HepG2 (cell line): ENCODE results near the gene STAP2. TPM values are rescaled to one million over a fixed set of nuclear protein-coding genes. Genes with fewer than 3 reads are reported as not detected.
A peak's percentile ranks its signal among the peaks of the same experiment; 100 is the strongest.

Experiments
- ATAC-seq: fragments of 200-7000 bp; cut with Tn5 transposase; 3 replicates; pipeline ENCODE4 v1.9.1; 2020; ENCODE audit warnings: mild to moderate bottlenecking, moderate library complexity
- BruUV-seq: library from RNA; stranded (reverse); fragments of 400-500 nt; replicated peaks from 2 replicates; lab custom pipeline; 2021; lab: Mats Ljungman, UMichigan
- CTCF ChIA-PET: fragments of 300-600 bp; formaldehyde crosslinking; extraction: SDS; loops from one replicate; lab custom pipeline; 2021; ENCODE audit warnings: low total read pairs, inconsistent platforms, low intra/inter-chr PET ratio; lab: Yijun Ruan, JAX
- POLR2A ChIA-PET: fragments of 350-600 bp; sonication (Branson Sonifier 250); formaldehyde crosslinking; loops from one replicate; lab custom pipeline; 2020; ENCODE audit warnings: antibody characterized with exemption, inconsistent platforms; lab: Yijun Ruan, JAX
- DNase-seq: peaks from one replicate; pipeline ENCODE4 v3.0.0-alpha.2; 2015; ENCODE audit warnings: low spot score
- FAIRE-seq: peaks from 3 replicates; lab custom pipeline; 2011; peaks lifted over from hg19 to GRCh38; lab: Jason Lieb, UNC
- H2AFZ ChIP-seq: one replicate; pipeline ENCODE4 v1.6.1; 2011; ENCODE audit warnings: low read length, inconsistent platforms
- H3K27ac ChIP-seq: fragments of 300-600 bp; 3 replicates; pipeline ENCODE4 v1.8.0; 2011; ENCODE audit warnings: mixed run types, mild to moderate bottlenecking, mixed read lengths, low read length, inconsistent platforms; ENCODE audit not compliant: insufficient read depth; ENCODE audit errors: extremely low read length
- H3K27me3 ChIP-seq, 2 experiments: fragments of 200-600 bp in 1 of 2; 2 replicates in 1 of 2; 3 replicates in 1 of 2; pipeline versions ENCODE4 v1.6.0 to v1.8.0; 2011; ENCODE audit warnings: low read length in 2 of 2, mild to moderate bottlenecking in 2 of 2, moderate library complexity in 2 of 2, inconsistent platforms in 1 of 2; ENCODE audit not compliant: insufficient read depth in 2 of 2, control insufficient read depth in 1 of 2
- H3K36me3 ChIP-seq, 2 experiments: fragments of 200-600 bp in 1 of 2; replicated peaks in 1 of 2; 2 replicates in 1 of 2; 3 replicates in 1 of 2; pipeline versions ENCODE4 v1.5.1 to v1.8.0; 2011; ENCODE audit warnings: low read length in 2 of 2, inconsistent platforms in 1 of 2; ENCODE audit not compliant: insufficient read depth in 2 of 2, control insufficient read depth in 1 of 2
- H3K4me1 ChIP-seq: 2 replicates; pipeline ENCODE4 v1.5.1; 2012; ENCODE audit warnings: low read length, inconsistent platforms; ENCODE audit not compliant: insufficient read depth
- H3K4me2 ChIP-seq: 2 replicates; pipeline ENCODE4 v1.6.0; 2011; ENCODE audit warnings: low read depth, low read length, inconsistent platforms
- H3K4me3 ChIP-seq, 3 experiments: fragments of 200-600 bp in 1 of 3; sonication (generic), shearing (Covaris generic) in 1 of 3; replicated peaks in 1 of 3; 2 replicates each; pipeline ENCODE4 v1.5.1; 2011 to 2016; ENCODE audit warnings: low read length in 3 of 3, inconsistent platforms in 2 of 3, low read depth in 2 of 3, mild to moderate bottlenecking in 2 of 3, control low read depth in 1 of 3, mixed read lengths in 1 of 3; ENCODE audit not compliant: insufficient read depth in 1 of 3
- H3K79me2 ChIP-seq: one replicate; pipeline ENCODE4 v1.6.1; 2011; ENCODE audit warnings: low read length, inconsistent platforms; ENCODE audit not compliant: insufficient read depth
- H3K9ac ChIP-seq: 2 replicates; pipeline ENCODE4 v1.6.0; 2011; ENCODE audit warnings: mild to moderate bottlenecking, low read depth, low read length, inconsistent platforms; ENCODE audit not compliant: insufficient read depth
- H3K9me3 ChIP-seq: 2 replicates; pipeline ENCODE4 v1.5.1; 2012; ENCODE audit warnings: mild to moderate bottlenecking, low read length
- H4K20me1 ChIP-seq: 2 replicates; pipeline ENCODE4 v1.6.0; 2011; ENCODE audit warnings: inconsistent platforms, mild to moderate bottlenecking, low read length, moderate library complexity; ENCODE audit not compliant: insufficient read depth
- CBX1 ChIP-seq: IDR thresholded peaks from one replicate; pipeline ENCODE4 v1.6.1; 2016; ENCODE audit warnings: antibody characterized with exemption, low read depth
- FIP1L1 ChIP-seq: fragments of 200-400 bp; formaldehyde crosslinking; IDR thresholded peaks from 2 replicates; pipeline ENCODE4 v1.6.1; 2018; ENCODE audit warnings: low read depth, mild to moderate bottlenecking, low read length, moderate library complexity, borderline replicate concordance; ENCODE audit not compliant: insufficient read depth
- HNF1A ChIP-seq, 2 experiments: sonication (generic) in 1 of 2; formaldehyde crosslinking in 1 of 2; IDR thresholded peaks; 2 replicates each; pipeline versions ENCODE4 v1.4.0 to v1.6.1; 2016 to 2020; ENCODE audit warnings: borderline replicate concordance in 1 of 2, low read depth in 1 of 2, mild to moderate bottlenecking in 1 of 2, missing genetic modification reagents in 1 of 2
- JARID2 ChIP-seq: sonication (generic); formaldehyde crosslinking; IDR thresholded peaks from 2 replicates; pipeline ENCODE4 v1.8.1; 2023; ENCODE audit warnings: missing genetic modification reagents, inconsistent platforms; ENCODE audit not compliant: insufficient replicate concordance
- MBNL3 ChIP-seq: fragments of 250-450 bp; sonication (Bioruptor Pico); conservative IDR thresholded peaks from 2 replicates; pipeline ENCODE4 v1.8.0; 2022; ENCODE audit warnings: mild to moderate bottlenecking, inconsistent platforms
- NFIB ChIP-seq: sonication (generic); formaldehyde crosslinking; IDR thresholded peaks from 2 replicates; pipeline ENCODE4 v1.9.0; 2021; ENCODE audit warnings: missing genetic modification reagents, mild to moderate bottlenecking, borderline replicate concordance
- PRPF4 ChIP-seq: fragments of 200-400 bp; formaldehyde crosslinking; IDR thresholded peaks from 2 replicates; pipeline ENCODE4 v1.6.1; 2016; ENCODE audit warnings: low read length, low read depth; ENCODE audit not compliant: poor library complexity, severe bottlenecking
- RNF219 ChIP-seq: sonication (generic); formaldehyde crosslinking; IDR thresholded peaks from 2 replicates; pipeline ENCODE4 v1.5.0; 2020; ENCODE audit warnings: mild to moderate bottlenecking, missing genetic modification reagents
- SKI ChIP-seq: fragments of 450-650 bp; IDR thresholded peaks from one replicate; pipeline ENCODE4 v1.6.1; 2018; ENCODE audit warnings: mild to moderate bottlenecking; ENCODE audit not compliant: partially characterized antibody
- ZBTB3 ChIP-seq: sonication (generic); formaldehyde crosslinking; IDR thresholded peaks from 2 replicates; pipeline ENCODE4 v1.4.0; 2020; ENCODE audit warnings: low read depth, mild to moderate bottlenecking, moderate library complexity, missing genetic modification reagents, borderline replicate concordance
- ZBTB38 ChIP-seq: sonication (generic); formaldehyde crosslinking; IDR thresholded peaks from 2 replicates; pipeline ENCODE4 v1.5.1; 2020; ENCODE audit warnings: mild to moderate bottlenecking, missing genetic modification reagents
- ZFP37 ChIP-seq: sonication (generic); formaldehyde crosslinking; IDR thresholded peaks from 2 replicates; pipeline ENCODE4 v1.4.0; 2020; ENCODE audit warnings: missing genetic modification reagents, borderline replicate concordance
- ZNF446 ChIP-seq: sonication (generic); formaldehyde crosslinking; IDR thresholded peaks from 2 replicates; pipeline ENCODE4 v1.5.0; 2020; ENCODE audit warnings: mild to moderate bottlenecking, missing genetic modification reagents
- ZNF816 ChIP-seq: sonication (generic); formaldehyde crosslinking; IDR thresholded peaks from 2 replicates; pipeline ENCODE4 v1.8.0; 2022; ENCODE audit warnings: missing genetic modification reagents, mild to moderate bottlenecking, borderline replicate concordance
- ZNF841 ChIP-seq: sonication (generic); formaldehyde crosslinking; IDR thresholded peaks from 2 replicates; pipeline ENCODE4 v1.8.1; 2023; ENCODE audit warnings: missing genetic modification reagents, borderline replicate concordance
- WGBS: methylation state at CpG from one replicate; pipeline ENCODE4 v1.1.6; 2017; ENCODE audit warnings: low lambda C conversion rate; 5-methylcytosine and 5-hydroxymethylcytosine counted together
- in situ Hi-C: cut with HindIII; loops from 2 replicates; pipeline ENCODE4 v1.10.0; 2017; ENCODE audit warnings: low pct_unique_long_range_greater_than_20kb; ENCODE audit not compliant: extremely low pct_ligation_motif_present
- intact Hi-C: fragments of 100-400 bp; cut with micrococcal nuclease; formaldehyde crosslinking; loops from one replicate; pipeline ENCODE4 v1.10.0; 2022; ENCODE audit not compliant: unreplicated experiment
- polyA plus RNA-seq, 8 experiments: library from polyadenylated mRNA; depleted of rRNA in 3 of 8; stranded (reverse) in 7 of 8; unstranded in 1 of 8; fragments of >200 nt; fragmentation: Illumina TruSeq in 4 of 8; extraction: Trizol in 4 of 8; gene quantifications; 2 replicates each; pipeline versions ENCODE4 v1.2.1 to v1.2.3, GENCODE V29; 2011 to 2016; ENCODE audit warnings: low read depth in 4 of 8, missing spikeins in 1 of 8, mixed read lengths in 1 of 8; ENCODE audit not compliant: insufficient read depth in 1 of 8
- total RNA-seq, 5 experiments: library from RNA; depleted of rRNA; stranded (reverse); fragments of >200 nt; fragmentation: Illumina TruSeq; extraction: Trizol; gene quantifications; 2 replicates each; pipeline ENCODE4 v1.2.3, GENCODE V29; 2016; ENCODE audit warnings: low read depth in 1 of 5

The STAP2 gene
- total and polyA plus RNA-seq, 2 of the 13 experiments (the other 11 are each of a cell fraction or from before 2014, with no cell fraction given), result 39.0 to 43.7 TPM

- TF ChIP-seq ZNF816 (CRISPR knock-in tag) (no peak), PRPF4 (peak; percentile 61), ZFP37 (no peak), ZBTB38 (CRISPR knock-in tag) (no peak), FIP1L1 (no peak), SKI (no peak)
Measured at GRCh38 chr19:4373601-4374497, 35.2 kb upstream of the STAP2 start (continued).

- Histone ChIP-seq H4K20me1 (peaks cover 2% of the 10 kb centered on the region; the same call in 1 of the 2 replicates), H3K36me3 (peaks cover 8 to 24% of the 10 kb centered on the region in 2 experiments; a peak in 4 of 5 replicates), H3K27ac (peak overlapping the region; percentile 84), H3K9ac (no peak overlapping the region), H3K4me3 (no peak overlapping the region), H3K4me2 (no peak overlapping the region), H3K4me1 (peaks cover 42% of the 10 kb centered on the region), H3K79me2 (peaks cover 59% of the 10 kb centered on the region), H2AFZ (no peak overlapping the region), H3K9me3 (no peaks in the 10 kb centered on the region), H3K27me3 (no peaks in the 10 kb centered on the region)
- POLR2A ChIA-PET, result interaction anchor here (3.9 kb wide), 1 partner anchor 30 kb away, joined by 30 read pairs; the partner anchor contains the start of gene MPND
- no TSS peak for BruUV-seq
- CTCF ChIA-PET, result no interaction called here
- intact Hi-C loops, result no loop called here
- FAIRE-seq, result no peak
- DNase-seq, result no peak
- no peak for ATAC-seq
- 97% methylated on average over 6 of the region's 8 CpGs for WGBS
- in situ Hi-C loops, result no loop called here
- TF ChIP-seq NFIB (CRISPR knock-in tag) (no peak), HNF1A (IDR thresholded peaks at IDR 0.05; ENCODE audit: low read depth) (no peak), HNF1A (CRISPR knock-in tag; IDR thresholded peaks at IDR 0.05; ENCODE audit: borderline replicate concordance) (no peak), CBX1 (no peak), ZNF446 (CRISPR knock-in tag) (no peak), ZNF841 (no peak), RNF219 (no peak), ZBTB3 (CRISPR knock-in tag) (no peak), MBNL3 (CRISPR knock-in tag) (no peak), ZNF816 (CRISPR knock-in tag) (no peak), JARID2 (CRISPR knock-in tag) (no peak)
Measured at GRCh38 chr19:4373013-4373367, 34.4 kb upstream of the STAP2 start.
